ENCODE data around the gene TMEM240.
A peak's percentile ranks its signal among the peaks of the same experiment; 100 is the strongest.
"Not testable (repeated sequence)": the region's sequence is repeated elsewhere in the genome, so short reads cannot be mapped to it uniquely, and the experiment has no call there.

Gene TMEM240

DNA sequence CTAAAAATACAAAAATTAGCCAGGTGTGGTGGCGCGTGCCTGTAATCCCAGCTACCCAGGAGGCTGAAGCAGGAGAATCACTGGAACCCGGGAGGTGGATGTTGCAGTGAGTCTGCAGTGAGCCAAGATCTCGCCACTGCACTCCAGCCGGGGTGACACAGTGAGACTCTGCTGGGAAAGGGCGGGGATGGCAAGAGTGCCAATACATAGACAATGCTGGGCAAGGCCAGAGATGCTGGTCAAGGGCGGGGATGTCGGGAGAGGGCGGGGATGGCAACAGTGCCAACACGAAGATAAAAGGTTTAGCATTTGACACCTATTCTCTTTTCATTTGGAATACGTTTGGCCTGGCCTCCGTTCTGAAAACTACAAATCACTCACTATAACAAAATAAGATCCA, 23.3 kb upstream of the TMEM240 start:
- Mint-ChIP-seq H3K27ac (no peak overlapping the region), H3K9me3 (no peaks in the 10 kb centered on the region), H3K4me3 (no peak overlapping the region), H3K36me3 (peaks cover 42 to 50% of the 10 kb centered on the region in 2 donors), H3K27me3 (no peaks in the 10 kb centered on the region), H3K4me1 (peaks cover 18 to 30% of the 10 kb centered on the region in 2 donors)
- DNase-seq (no peak), ATAC-seq (replicated peaks) (no peak)

DNA sequence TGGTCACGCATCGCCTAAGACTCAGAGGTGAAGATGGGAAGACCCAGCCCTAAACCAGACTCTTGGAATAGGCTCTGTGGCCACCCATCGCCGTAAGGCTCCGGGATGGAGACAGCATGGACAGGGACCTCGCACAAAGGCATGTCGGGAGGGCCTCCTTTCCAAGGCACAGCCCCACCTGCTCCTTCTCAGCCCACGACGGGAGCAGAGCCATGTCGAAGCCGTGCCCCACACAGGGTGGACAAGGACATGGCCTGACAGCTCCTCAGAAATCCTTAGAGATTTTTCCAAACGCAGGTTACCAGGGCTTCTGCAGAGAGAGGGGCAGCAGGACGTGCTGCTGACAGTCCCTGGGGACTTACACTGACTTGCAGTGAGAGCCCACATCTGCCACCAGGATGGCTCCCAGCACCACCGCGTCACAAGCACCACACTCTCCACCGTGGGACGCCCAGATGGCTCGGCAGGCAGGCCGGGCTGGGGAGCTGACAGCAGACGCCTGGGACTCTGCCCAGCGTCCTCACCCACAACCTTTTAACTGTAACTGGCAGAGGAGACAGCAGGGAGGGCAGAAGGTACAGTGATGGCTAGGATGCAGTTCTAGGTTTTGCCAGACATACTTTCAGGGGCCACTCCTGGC, 22.3 kb upstream of the TMEM240 start:
- Mint-ChIP-seq H3K4me1 (peaks cover 20 to 30% of the 10 kb centered on the region in 2 donors), H3K36me3 (peaks cover 43 to 52% of the 10 kb centered on the region in 2 donors), H3K9me3 (no peaks in the 10 kb centered on the region), H3K4me3 (no peak overlapping the region), H3K27me3 (no peaks in the 10 kb centered on the region), H3K27ac (no peak overlapping the region)
- DNase-seq = no peak
- no peak for ATAC-seq (replicated peaks)

DNA sequence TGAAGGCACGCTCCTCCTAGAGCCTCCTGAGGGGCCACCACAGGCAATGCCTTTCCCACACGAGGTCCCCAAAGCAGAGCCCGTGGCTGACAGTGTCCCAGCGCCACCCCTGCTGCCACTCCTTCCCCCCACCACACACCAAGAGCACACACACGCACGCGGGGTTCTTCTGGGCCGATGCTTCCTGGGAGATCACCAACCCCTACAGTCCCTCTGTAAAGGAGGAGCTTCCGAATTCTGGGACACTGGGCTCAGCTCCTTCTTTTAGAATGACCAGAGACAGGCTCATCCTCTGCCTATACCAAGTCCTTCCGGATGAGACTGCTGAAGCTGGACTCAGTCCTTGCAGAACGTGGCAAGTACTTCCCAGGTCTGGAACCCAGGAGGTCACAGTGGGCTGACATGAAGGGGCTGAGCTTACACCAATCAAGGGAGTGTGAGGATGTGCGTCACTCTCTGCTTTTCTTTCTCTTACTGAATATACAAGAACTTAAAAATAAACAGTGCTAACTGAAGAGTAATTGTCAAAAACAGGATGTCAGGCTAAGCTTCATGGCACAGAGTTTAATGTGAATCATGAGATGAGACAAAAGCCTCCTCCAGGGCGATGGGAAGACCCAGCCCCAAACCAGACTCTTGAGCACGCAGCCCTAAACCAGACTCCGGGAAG, 21.5 kb upstream of the TMEM240 start:
- Mint-ChIP-seq H3K27ac (peak overlapping the region; percentile 11), H3K9me3 (no peaks in the 10 kb centered on the region), H3K36me3 (peaks cover 39 to 45% of the 10 kb centered on the region in 2 donors), H3K4me1 (peaks cover 13 to 24% of the 10 kb centered on the region in 2 donors), H3K4me3 (no peak overlapping the region), H3K27me3 (no peaks in the 10 kb centered on the region)
- no peak for ATAC-seq (replicated peaks)
- DNase-seq = no peak

DNA sequence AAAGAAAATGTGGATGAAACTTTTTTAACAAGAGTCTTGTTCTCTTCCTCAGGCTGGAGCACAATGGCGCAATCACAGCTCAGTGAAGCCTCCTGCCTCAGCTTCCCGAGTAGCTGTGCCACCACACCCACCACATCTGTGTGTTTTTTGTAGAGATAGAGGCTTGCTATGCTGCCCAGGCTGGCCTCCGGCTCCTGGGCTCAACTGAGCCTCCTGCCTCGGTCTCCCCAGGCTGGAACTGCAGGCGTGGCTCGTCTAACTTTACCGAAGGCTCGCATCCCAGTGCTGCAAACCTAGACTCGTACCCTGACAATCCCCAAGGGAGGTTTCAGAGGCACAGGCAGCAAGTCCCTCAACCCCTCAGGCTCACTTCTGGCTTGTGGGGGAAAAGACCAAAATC, 19.8 kb upstream of the TMEM240 start:
- ATAC-seq (replicated peaks) (no peak), DNase-seq (no peak)
- no peak overlapping the region for H3K27ac Mint-ChIP-seq
- no peaks in the 10 kb centered on the region for H3K9me3 Mint-ChIP-seq
- H3K36me3 Mint-ChIP-seq = peaks cover 37 to 42% of the 10 kb centered on the region in 2 donors
- no peak overlapping the region for H3K4me3 Mint-ChIP-seq
- H3K4me1 Mint-ChIP-seq = peaks cover 9 to 22% of the 10 kb centered on the region in 2 donors
- no peaks in the 10 kb centered on the region for H3K27me3 Mint-ChIP-seq

DNA sequence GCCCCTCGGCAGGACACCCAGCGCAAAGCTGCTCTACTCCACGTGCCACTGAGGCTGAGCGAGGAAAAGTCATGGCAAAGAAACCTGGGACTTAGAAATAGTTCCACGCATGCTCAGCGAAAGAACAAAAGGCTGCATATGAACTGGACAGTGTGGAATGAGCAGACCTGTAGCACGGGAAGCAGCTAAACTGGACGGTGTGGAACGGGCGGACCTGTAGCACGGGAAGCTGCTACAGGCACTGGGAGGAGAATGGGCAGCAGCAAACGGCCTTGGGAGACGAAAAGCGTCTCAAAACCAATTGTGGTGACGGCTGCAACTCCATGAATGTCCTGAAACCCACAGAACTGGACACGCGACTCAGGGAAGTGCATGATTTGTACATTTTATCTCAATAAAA, 18.6 kb upstream of the TMEM240 start:
- Mint-ChIP-seq H3K27ac (peak overlapping the region; percentile 60), H3K36me3 (peaks cover 30 to 37% of the 10 kb centered on the region in 2 donors)

DNA sequence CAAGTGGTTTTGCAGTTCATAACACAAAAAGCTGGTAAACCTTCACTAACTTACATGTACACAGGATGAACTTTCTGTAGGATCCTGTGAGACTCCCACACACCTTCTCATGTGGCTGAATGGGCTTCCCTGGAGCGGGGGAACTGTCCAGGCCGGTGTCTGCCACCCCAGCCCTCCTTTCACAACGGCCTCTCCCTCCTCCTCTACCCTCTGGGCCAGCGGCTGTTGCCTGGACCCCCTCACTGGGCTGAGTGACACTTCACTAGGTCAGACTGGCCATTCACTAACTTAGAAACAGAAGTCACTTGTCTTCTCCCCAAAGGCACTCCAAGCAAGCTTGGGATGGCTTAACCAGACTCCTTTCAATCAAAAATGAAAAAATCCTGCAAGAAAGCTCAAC, 18.2 kb upstream of the TMEM240 start:
- Mint-ChIP-seq H3K27me3 (no peaks in the 10 kb centered on the region), H3K4me3 (no peak overlapping the region), H3K9me3 (no peaks in the 10 kb centered on the region), H3K4me1 (peaks cover 9 to 22% of the 10 kb centered on the region in 2 donors), H3K27ac (peak overlapping the region; percentile 60), H3K36me3 (peaks cover 26 to 32% of the 10 kb centered on the region in 2 donors)
- no peak for ATAC-seq (replicated peaks)
- DNase-seq = no peak

More for the DNA sequence above, 18.6 kb upstream of the TMEM240 start:
- Mint-ChIP-seq H3K9me3 (no peaks in the 10 kb centered on the region), H3K4me3 (no peak overlapping the region), H3K4me1 (peaks cover 9 to 22% of the 10 kb centered on the region in 2 donors), H3K27me3 (no peaks in the 10 kb centered on the region)
- ATAC-seq (replicated peaks) = no peak
- no peak for DNase-seq

DNA sequence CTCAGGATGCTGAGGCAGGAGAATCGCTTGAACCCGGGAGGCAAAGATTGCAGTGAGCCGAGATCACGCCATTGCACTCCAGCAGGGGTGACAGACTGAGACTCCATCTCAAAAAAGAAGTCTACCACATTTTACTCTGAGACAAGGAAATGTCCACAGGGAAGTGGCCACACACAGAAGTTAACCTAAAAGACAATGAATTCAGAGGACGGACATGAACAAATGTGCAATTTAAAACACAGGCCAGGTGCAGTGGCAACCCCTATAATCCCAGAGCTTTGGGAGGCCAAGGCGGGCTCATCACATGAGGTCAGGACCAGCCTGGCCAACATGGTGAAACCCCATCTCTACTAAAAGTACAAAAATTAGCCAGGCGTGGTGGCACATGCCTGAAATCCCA, 17.3 kb upstream of the TMEM240 start:
- H3K4me1 Mint-ChIP-seq = peaks cover 9 to 21% of the 10 kb centered on the region in 2 donors
- not testable (repeated sequence) for H3K4me3 Mint-ChIP-seq; H3K9me3 Mint-ChIP-seq; DNase-seq; ATAC-seq (replicated peaks); H3K27me3 Mint-ChIP-seq; H3K27ac Mint-ChIP-seq
- H3K36me3 Mint-ChIP-seq = peaks cover 22 to 28% of the 10 kb centered on the region in 2 donors

DNA sequence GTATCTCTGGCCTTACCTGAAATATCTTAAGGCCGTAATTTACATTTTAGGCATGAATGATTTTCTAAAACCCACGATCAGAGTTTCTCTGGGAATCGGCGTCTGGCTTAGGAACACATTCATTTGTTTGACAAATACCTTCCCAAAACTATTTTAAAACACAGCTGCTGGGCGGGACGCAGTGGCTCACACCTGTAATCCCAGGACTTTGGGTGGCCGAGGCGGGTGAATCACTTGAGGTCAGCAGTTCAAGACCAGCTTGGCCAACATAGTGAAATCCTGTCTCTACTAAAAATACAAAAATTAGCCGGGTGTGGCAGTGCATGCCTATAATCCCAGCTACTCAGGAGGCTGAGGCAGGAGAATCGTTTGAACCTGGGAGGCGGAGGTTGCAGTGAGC, 16.5 kb upstream of the TMEM240 start:
- not testable (repeated sequence) for H3K27ac Mint-ChIP-seq; H3K9me3 Mint-ChIP-seq; ATAC-seq (replicated peaks); H3K27me3 Mint-ChIP-seq; H3K4me3 Mint-ChIP-seq; DNase-seq
- peaks cover 20 to 23% of the 10 kb centered on the region in 2 donors for H3K36me3 Mint-ChIP-seq
- peaks cover 9 to 25% of the 10 kb centered on the region in 2 donors for H3K4me1 Mint-ChIP-seq

DNA sequence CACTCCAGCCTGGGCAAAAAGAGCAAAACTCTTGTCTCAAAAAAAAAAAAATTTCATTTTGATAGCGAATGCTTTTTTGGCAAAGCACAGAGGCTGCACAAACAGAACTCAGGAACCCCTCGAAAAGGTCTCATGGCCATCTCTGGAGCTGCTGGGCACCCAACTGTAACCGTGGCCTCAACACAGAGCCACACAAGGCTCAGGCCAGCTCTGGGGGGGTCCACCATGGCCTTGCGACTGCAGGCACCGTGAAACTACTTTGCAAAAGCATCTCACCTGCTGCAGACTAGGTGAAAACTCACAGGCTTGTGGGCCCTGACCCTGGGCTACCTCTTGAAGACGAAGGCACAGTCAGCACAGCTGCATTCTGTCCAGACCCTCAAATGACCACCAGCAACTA, 16.1 kb upstream of the TMEM240 start:
- Mint-ChIP-seq H3K36me3 (peaks cover 15 to 23% of the 10 kb centered on the region in 2 donors), H3K4me3 (no peak overlapping the region), H3K27me3 (no peaks in the 10 kb centered on the region), H3K4me1 (peaks cover 9 to 22% of the 10 kb centered on the region in 2 donors), H3K9me3 (no peaks in the 10 kb centered on the region), H3K27ac (peak overlapping the region; percentile 25)
- no peak for ATAC-seq (replicated peaks)
- DNase-seq = no peak

DNA sequence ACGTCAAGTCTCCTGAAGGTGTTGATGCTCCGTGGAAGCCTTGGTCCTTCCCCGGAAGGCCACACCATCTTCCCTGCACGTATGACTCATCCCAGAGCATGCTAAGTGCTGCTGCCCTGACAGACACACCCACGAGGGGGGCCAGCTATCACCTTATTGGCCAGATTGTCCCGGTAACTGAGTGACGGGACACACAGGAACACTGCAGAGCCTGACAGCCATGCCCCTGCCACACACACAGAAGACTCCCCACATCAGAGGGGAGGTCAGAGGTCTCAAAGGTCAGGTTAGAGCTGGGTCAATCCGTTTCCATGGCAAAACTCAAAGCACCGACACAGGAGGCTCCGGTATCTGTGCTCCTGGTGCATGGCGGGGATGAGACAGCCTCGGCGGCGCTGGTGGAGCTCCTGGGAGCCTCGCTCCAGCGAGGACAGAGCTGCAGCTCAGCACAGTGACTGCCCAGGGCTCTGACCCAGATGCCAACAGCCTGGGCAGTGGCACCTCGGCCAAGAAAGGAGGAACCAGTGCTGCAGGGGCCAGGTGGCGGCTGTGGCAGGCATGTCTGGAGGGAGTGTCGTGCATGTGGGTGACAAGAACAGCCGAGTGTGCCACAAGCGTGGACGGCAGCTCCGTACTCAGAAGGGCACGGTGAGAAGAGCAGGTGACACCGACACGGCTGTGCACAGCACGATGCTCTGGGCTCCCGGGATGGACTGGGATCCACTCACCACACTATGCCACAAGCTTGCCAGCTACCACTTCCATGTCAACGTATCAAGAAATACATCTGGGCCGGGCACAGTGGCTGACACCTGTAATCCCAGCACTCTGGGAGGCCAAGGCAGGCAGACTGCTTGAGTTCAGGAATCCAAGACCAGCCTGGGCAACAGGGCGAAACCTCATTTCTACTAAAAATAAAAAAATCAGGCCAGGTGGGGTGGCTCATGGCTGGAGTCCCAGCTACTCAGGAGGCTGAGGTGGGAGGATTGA, 14.8 kb upstream of the TMEM240 start:
- no peaks in the 10 kb centered on the region for H3K27me3 Mint-ChIP-seq
- peaks cover 7 to 32% of the 10 kb centered on the region in 2 donors for H3K4me1 Mint-ChIP-seq
- peaks cover 11 to 18% of the 10 kb centered on the region in 2 donors for H3K36me3 Mint-ChIP-seq
- H3K9me3 Mint-ChIP-seq = no peaks in the 10 kb centered on the region
- DNase-seq = no peak
- H3K27ac Mint-ChIP-seq = peak overlapping the region; percentile 34
- no peak overlapping the region for H3K4me3 Mint-ChIP-seq
- ATAC-seq (replicated peaks) = peak in 1 of 2 donors; percentile 19

DNA sequence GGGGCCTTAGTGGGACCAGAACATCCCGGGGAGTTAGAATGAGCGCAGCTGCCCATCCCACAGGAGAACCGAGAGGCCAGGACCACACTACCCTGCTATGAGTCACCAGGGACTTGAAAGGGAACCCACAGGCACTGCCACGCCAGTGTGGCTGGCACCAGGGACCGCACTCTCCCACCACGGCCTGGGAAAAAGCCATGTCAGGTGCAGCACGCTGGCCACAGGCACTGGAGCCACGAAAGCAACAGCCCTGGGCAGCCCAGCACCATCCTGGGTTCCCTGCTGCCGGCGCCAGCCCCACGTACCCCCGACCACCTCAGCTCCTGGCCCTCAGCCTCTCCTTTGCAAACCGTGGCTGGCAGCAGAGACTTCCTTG, 14.1 kb upstream of the TMEM240 start:
- H3K4me1 Mint-ChIP-seq = peaks cover 7 to 36% of the 10 kb centered on the region in 2 donors
- peaks cover 11 to 20% of the 10 kb centered on the region in 2 donors for H3K36me3 Mint-ChIP-seq
- no peaks in the 10 kb centered on the region for H3K27me3 Mint-ChIP-seq
- ATAC-seq (replicated peaks) (no peak), DNase-seq (no peak)
- H3K27ac Mint-ChIP-seq = peak overlapping the region; percentile 76
- no peak overlapping the region for H3K4me3 Mint-ChIP-seq
- no peaks in the 10 kb centered on the region for H3K9me3 Mint-ChIP-seq

DNA sequence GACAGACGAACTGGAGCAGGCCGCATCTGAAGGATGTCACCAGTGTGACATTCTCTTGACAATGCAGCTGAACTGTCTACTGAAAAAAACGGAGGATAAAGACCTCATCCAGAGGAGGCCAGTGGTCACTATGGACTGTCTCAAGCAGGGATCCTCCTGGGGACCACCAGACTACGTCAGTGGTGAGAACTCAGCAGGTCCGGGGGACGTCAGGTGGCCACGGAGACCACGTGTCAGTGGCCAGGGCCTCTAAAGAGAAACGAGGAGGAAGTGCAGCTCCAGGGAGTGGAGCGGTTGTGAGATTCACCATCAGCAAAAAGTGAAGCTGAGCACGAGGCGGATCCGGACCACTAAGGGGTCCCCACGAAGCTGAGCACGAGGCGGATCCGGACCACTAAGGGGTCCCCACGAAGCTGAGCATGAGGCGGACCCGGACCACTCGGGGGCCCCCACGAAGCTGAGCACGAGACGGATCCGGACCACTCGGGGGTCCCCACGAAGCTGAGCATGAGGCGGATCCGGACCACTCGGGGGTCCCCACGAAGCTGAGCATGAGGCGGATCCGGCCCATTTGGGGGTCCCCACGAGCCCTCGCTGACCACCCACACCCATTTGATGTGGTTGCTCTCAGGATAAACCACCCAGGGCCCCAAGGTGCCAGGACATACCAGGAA, 13.5 kb upstream of the TMEM240 start:
- Mint-ChIP-seq H3K4me3 (no peak overlapping the region), H3K4me1 (peaks cover 7 to 36% of the 10 kb centered on the region in 2 donors)

DNA sequence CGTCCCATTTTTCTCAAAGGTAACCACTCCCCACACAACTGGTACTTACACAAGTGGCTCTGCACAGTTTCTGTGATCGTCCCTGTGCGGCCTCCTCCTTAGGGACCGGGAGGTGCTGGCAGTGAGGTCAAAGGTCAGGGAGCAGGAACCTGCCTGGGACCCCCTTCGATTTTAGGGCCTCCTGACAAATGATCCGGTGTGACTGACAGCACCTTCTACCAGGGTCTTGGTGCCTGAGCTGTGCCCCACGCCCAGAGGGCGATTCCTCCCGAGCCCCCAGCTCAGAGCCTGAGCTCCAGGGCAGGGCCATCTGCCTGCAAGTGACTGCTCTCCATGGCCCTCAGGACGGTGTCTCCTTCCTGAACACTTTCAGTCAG, 11.8 kb upstream of the TMEM240 start:
- H3K4me1 Mint-ChIP-seq = peaks cover 5 to 40% of the 10 kb centered on the region in 2 donors
- H3K4me3 Mint-ChIP-seq = no peak overlapping the region

More for the DNA sequence above, 13.5 kb upstream of the TMEM240 start:
- DNase-seq (no peak), ATAC-seq (replicated peaks) (no peak)
- Mint-ChIP-seq H3K27ac (peak overlapping the region; percentile 76), H3K36me3 (peaks cover 9 to 20% of the 10 kb centered on the region in 2 donors), H3K9me3 (no peaks in the 10 kb centered on the region), H3K27me3 (no peaks in the 10 kb centered on the region)

More for the DNA sequence above, 11.8 kb upstream of the TMEM240 start:
- no peak overlapping the region for H3K27ac Mint-ChIP-seq
- DNase-seq (no peak), ATAC-seq (replicated peaks) (no peak)
- no peaks in the 10 kb centered on the region for H3K9me3 Mint-ChIP-seq
- H3K36me3 Mint-ChIP-seq = peaks cover 8 to 18% of the 10 kb centered on the region in 2 donors
- H3K27me3 Mint-ChIP-seq = no peaks in the 10 kb centered on the region
